HepG2 (cell line): ENCODE data around the gene CTNNA2. TPM values are rescaled to one million over a fixed set of nuclear protein-coding genes. Genes with fewer than 3 reads are reported as not detected.
A peak's percentile ranks its signal among the peaks of the same experiment; 100 is the strongest.

Source experiments
- ATAC-seq: fragments of 200-7000 bp; cut with Tn5 transposase; 3 replicates; pipeline ENCODE4 v1.9.1; 2020; ENCODE audit warnings: mild to moderate bottlenecking, moderate library complexity
- BruUV-seq: library from RNA; stranded (reverse); fragments of 400-500 nt; replicated peaks from 2 replicates; lab custom pipeline; 2021; lab: Mats Ljungman, UMichigan
- CTCF ChIA-PET: fragments of 300-600 bp; formaldehyde crosslinking; extraction: SDS; loops from one replicate; lab custom pipeline; 2021; ENCODE audit warnings: low total read pairs, inconsistent platforms, low intra/inter-chr PET ratio; lab: Yijun Ruan, JAX
- POLR2A ChIA-PET: fragments of 350-600 bp; sonication (Branson Sonifier 250); formaldehyde crosslinking; loops from one replicate; lab custom pipeline; 2020; ENCODE audit warnings: antibody characterized with exemption, inconsistent platforms; lab: Yijun Ruan, JAX
- DNase-seq: peaks from one replicate; pipeline ENCODE4 v3.0.0-alpha.2; 2015; ENCODE audit warnings: low spot score
- FAIRE-seq: peaks from 3 replicates; lab custom pipeline; 2011; peaks lifted over from hg19 to GRCh38; lab: Jason Lieb, UNC
- H2AFZ ChIP-seq: one replicate; pipeline ENCODE4 v1.6.1; 2011; ENCODE audit warnings: low read length, inconsistent platforms
- H3K27ac ChIP-seq: fragments of 300-600 bp; 3 replicates; pipeline ENCODE4 v1.8.0; 2011; ENCODE audit warnings: mixed run types, mild to moderate bottlenecking, mixed read lengths, low read length, inconsistent platforms; ENCODE audit not compliant: insufficient read depth; ENCODE audit errors: extremely low read length
- H3K27me3 ChIP-seq, 2 experiments: fragments of 200-600 bp in 1 of 2; 2 replicates in 1 of 2; 3 replicates in 1 of 2; pipeline versions ENCODE4 v1.6.0 to v1.8.0; 2011; ENCODE audit warnings: low read length in 2 of 2, mild to moderate bottlenecking in 2 of 2, moderate library complexity in 2 of 2, inconsistent platforms in 1 of 2; ENCODE audit not compliant: insufficient read depth in 2 of 2, control insufficient read depth in 1 of 2
- H3K36me3 ChIP-seq, 2 experiments: fragments of 200-600 bp in 1 of 2; replicated peaks in 1 of 2; 2 replicates in 1 of 2; 3 replicates in 1 of 2; pipeline versions ENCODE4 v1.5.1 to v1.8.0; 2011; ENCODE audit warnings: low read length in 2 of 2, inconsistent platforms in 1 of 2; ENCODE audit not compliant: insufficient read depth in 2 of 2, control insufficient read depth in 1 of 2
- H3K4me1 ChIP-seq: 2 replicates; pipeline ENCODE4 v1.5.1; 2012; ENCODE audit warnings: low read length, inconsistent platforms; ENCODE audit not compliant: insufficient read depth
- H3K4me2 ChIP-seq: 2 replicates; pipeline ENCODE4 v1.6.0; 2011; ENCODE audit warnings: low read depth, low read length, inconsistent platforms
- H3K4me3 ChIP-seq, 3 experiments: fragments of 200-600 bp in 1 of 3; sonication (generic), shearing (Covaris generic) in 1 of 3; replicated peaks in 1 of 3; 2 replicates each; pipeline ENCODE4 v1.5.1; 2011 to 2016; ENCODE audit warnings: low read length in 3 of 3, inconsistent platforms in 2 of 3, low read depth in 2 of 3, mild to moderate bottlenecking in 2 of 3, control low read depth in 1 of 3, mixed read lengths in 1 of 3; ENCODE audit not compliant: insufficient read depth in 1 of 3
- H3K79me2 ChIP-seq: one replicate; pipeline ENCODE4 v1.6.1; 2011; ENCODE audit warnings: low read length, inconsistent platforms; ENCODE audit not compliant: insufficient read depth
- H3K9ac ChIP-seq: 2 replicates; pipeline ENCODE4 v1.6.0; 2011; ENCODE audit warnings: mild to moderate bottlenecking, low read depth, low read length, inconsistent platforms; ENCODE audit not compliant: insufficient read depth
- H3K9me3 ChIP-seq: 2 replicates; pipeline ENCODE4 v1.5.1; 2012; ENCODE audit warnings: mild to moderate bottlenecking, low read length
- H4K20me1 ChIP-seq: 2 replicates; pipeline ENCODE4 v1.6.0; 2011; ENCODE audit warnings: inconsistent platforms, mild to moderate bottlenecking, low read length, moderate library complexity; ENCODE audit not compliant: insufficient read depth
- MAFF ChIP-seq: IDR thresholded peaks from 2 replicates; pipeline ENCODE4 v1.6.1; 2011; ENCODE audit warnings: low read depth, low read length, improper control_type of control experiment
- MAFK ChIP-seq, 2 experiments: IDR thresholded peaks in 1 of 2; conservative IDR thresholded peaks in 1 of 2; 2 replicates each; pipeline ENCODE4 v1.6.1; 2011; ENCODE audit warnings: improper control_type of control experiment in 2 of 2, low read length in 2 of 2
- MBD4 ChIP-seq: IDR thresholded peaks from 2 replicates; pipeline ENCODE4 v1.6.1; 2012; ENCODE audit warnings: low read length, inconsistent platforms, borderline replicate concordance
- NCOA2 ChIP-seq: sonication (generic); formaldehyde crosslinking; IDR thresholded peaks from 2 replicates; pipeline ENCODE4 v1.8.0; 2022; ENCODE audit warnings: inconsistent platforms
- NFKB2 ChIP-seq: sonication (generic); formaldehyde crosslinking; IDR thresholded peaks from 2 replicates; pipeline ENCODE4 v1.4.0; 2020; ENCODE audit warnings: missing genetic modification reagents, borderline replicate concordance
- SUZ12 ChIP-seq: fragments of 150-350 bp; IDR thresholded peaks from 2 replicates; pipeline ENCODE4 v1.6.1; 2014; ENCODE audit warnings: low read depth, low read length
- ZFP62 ChIP-seq: sonication (generic); formaldehyde crosslinking; IDR thresholded peaks from 2 replicates; pipeline ENCODE4 v1.4.0; 2020; ENCODE audit warnings: missing genetic modification reagents
- ZNF382 ChIP-seq: sonication (generic); formaldehyde crosslinking; IDR thresholded peaks from 2 replicates; pipeline ENCODE4 v1.5.0; 2020; ENCODE audit warnings: missing genetic modification reagents, mild to moderate bottlenecking, borderline replicate concordance
- ZNF44 ChIP-seq: sonication (generic); formaldehyde crosslinking; IDR thresholded peaks from 2 replicates; pipeline ENCODE4 v1.5.1; 2020; ENCODE audit warnings: mild to moderate bottlenecking, missing genetic modification reagents
- ZNF468 ChIP-seq: sonication (generic); formaldehyde crosslinking; IDR thresholded peaks from 2 replicates; pipeline ENCODE4 v1.8.0; 2022; ENCODE audit warnings: mild to moderate bottlenecking, moderate library complexity, missing genetic modification reagents
- ZNF556 ChIP-seq: sonication (generic); formaldehyde crosslinking; IDR thresholded peaks from 2 replicates; pipeline ENCODE4 v1.4.0; 2020; ENCODE audit warnings: mild to moderate bottlenecking, missing genetic modification reagents, borderline replicate concordance
- ZNF614 ChIP-seq: IDR thresholded peaks from 2 replicates; pipeline ENCODE4 v1.6.1; 2018; ENCODE audit warnings: missing biosample characterization, missing genetic modification reagents, inconsistent platforms, borderline replicate concordance
- ZNF713 ChIP-seq: sonication (generic); formaldehyde crosslinking; IDR thresholded peaks from 2 replicates; pipeline ENCODE4 v1.4.0; 2020; ENCODE audit warnings: mild to moderate bottlenecking, missing genetic modification reagents
- ZNF879 ChIP-seq: sonication (generic); formaldehyde crosslinking; IDR thresholded peaks from 2 replicates; pipeline ENCODE4 v1.8.1; 2023; ENCODE audit warnings: missing genetic modification reagents
- ZZZ3 ChIP-seq: sonication (generic); formaldehyde crosslinking; IDR thresholded peaks from 2 replicates; pipeline ENCODE4 v1.4.0; 2020; ENCODE audit warnings: missing genetic modification reagents, mild to moderate bottlenecking, borderline replicate concordance
- WGBS: methylation state at CpG from one replicate; pipeline ENCODE4 v1.1.6; 2017; ENCODE audit warnings: low lambda C conversion rate; 5-methylcytosine and 5-hydroxymethylcytosine counted together
- in situ Hi-C: cut with HindIII; loops from 2 replicates; pipeline ENCODE4 v1.10.0; 2017; ENCODE audit warnings: low pct_unique_long_range_greater_than_20kb; ENCODE audit not compliant: extremely low pct_ligation_motif_present
- intact Hi-C: fragments of 100-400 bp; cut with micrococcal nuclease; formaldehyde crosslinking; loops from one replicate; pipeline ENCODE4 v1.10.0; 2022; ENCODE audit not compliant: unreplicated experiment
- polyA plus RNA-seq, 8 experiments: library from polyadenylated mRNA; depleted of rRNA in 3 of 8; stranded (reverse) in 7 of 8; unstranded in 1 of 8; fragments of >200 nt; fragmentation: Illumina TruSeq in 4 of 8; extraction: Trizol in 4 of 8; gene quantifications; 2 replicates each; pipeline versions ENCODE4 v1.2.1 to v1.2.3, GENCODE V29; 2011 to 2016; ENCODE audit warnings: low read depth in 4 of 8, missing spikeins in 1 of 8, mixed read lengths in 1 of 8; ENCODE audit not compliant: insufficient read depth in 1 of 8
- total RNA-seq, 5 experiments: library from RNA; depleted of rRNA; stranded (reverse); fragments of >200 nt; fragmentation: Illumina TruSeq; extraction: Trizol; gene quantifications; 2 replicates each; pipeline ENCODE4 v1.2.3, GENCODE V29; 2016; ENCODE audit warnings: low read depth in 1 of 5
- TF ChIP-seq, protein P1 (sequence below): sonication (generic); formaldehyde crosslinking; IDR thresholded peaks from 2 replicates; pipeline ENCODE4 v1.9.0; 2022; ENCODE audit warnings: missing genetic modification reagents, mild to moderate bottlenecking, borderline replicate concordance
- TF ChIP-seq, protein P2 (sequence below): sonication (generic); formaldehyde crosslinking; IDR thresholded peaks from 2 replicates; pipeline ENCODE4 v1.5.1; 2020; ENCODE audit warnings: missing genetic modification reagents, mild to moderate bottlenecking, borderline replicate concordance
- TF ChIP-seq, protein P3 (sequence below): sonication (generic); formaldehyde crosslinking; IDR thresholded peaks from 2 replicates; pipeline ENCODE4 v1.4.0; 2020; ENCODE audit warnings: missing genetic modification reagents; ENCODE audit errors: not compliant biosample characterization

CTNNA2 gene
- total and polyA plus RNA-seq, 2 of the 13 experiments (the other 11 are each of a cell fraction or from before 2014, with no cell fraction given): not detected

DNA sequence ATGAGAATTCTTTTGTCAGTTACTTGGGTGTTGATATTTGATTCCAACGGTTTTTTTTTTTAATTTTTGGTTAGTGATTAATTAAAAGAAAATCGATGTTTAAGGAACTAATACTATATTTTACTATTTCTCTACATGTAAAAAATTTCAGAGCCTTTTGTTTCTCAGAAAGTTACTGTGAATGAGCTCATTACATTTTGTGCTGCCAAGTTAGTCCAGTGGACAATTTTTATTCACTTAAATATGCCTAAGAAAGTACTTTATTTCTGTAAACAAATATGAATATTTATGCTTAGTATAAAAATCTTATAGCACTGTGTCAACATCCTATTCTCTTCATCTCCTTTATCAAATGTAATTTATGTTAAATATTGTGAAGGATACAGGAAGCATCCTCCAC, 309.3 kb downstream of the CTNNA2 start (continued):
- TF ChIP-seq, protein P1, sequence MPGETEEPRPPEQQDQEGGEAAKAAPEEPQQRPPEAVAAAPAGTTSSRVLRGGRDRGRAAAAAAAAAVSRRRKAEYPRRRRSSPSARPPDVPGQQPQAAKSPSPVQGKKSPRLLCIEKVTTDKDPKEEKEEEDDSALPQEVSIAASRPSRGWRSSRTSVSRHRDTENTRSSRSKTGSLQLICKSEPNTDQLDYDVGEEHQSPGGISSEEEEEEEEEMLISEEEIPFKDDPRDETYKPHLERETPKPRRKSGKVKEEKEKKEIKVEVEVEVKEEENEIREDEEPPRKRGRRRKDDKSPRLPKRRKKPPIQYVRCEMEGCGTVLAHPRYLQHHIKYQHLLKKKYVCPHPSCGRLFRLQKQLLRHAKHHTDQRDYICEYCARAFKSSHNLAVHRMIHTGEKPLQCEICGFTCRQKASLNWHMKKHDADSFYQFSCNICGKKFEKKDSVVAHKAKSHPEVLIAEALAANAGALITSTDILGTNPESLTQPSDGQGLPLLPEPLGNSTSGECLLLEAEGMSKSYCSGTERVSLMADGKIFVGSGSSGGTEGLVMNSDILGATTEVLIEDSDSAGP (CRISPR knock-in tag): no peak
- TF ChIP-seq NCOA2 (CRISPR knock-in tag) (no peak), MBD4 (no peak), ZNF614 (CRISPR knock-in tag) (no peak)

DNA sequence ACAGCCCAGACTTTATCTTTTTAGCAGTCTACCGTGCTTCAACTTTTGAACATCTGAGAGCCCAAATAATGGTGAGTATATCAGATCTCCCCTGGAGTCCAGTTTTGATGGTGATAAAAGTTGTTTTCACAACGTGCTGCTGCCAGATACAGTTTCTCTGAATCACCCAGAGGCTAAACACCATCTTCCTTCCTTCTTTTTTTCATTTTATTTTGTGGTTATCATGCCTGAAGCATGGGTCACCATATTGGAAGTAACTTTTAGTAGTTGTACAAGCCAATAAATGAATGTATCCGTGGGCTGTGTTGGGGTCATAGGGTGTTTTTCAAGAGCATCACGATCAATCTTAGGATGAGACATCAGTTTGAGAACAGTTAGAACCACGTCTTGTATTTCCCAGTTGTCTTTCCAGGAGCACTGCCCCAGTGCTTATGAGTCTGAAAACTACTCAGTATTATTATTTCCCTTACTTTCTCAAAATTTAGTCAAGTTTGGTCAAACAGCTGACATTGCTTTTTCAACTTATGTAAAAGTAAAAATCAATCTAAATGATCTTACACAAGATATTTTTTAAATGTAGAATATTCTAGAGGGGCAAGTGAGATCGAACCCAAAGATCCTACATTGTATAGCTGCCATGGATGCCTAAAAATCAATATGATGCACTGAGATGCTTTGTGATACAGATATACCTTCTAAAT, 311.4 kb downstream of the CTNNA2 start:
- Histone ChIP-seq H4K20me1 (no peaks in the 10 kb centered on the region), H3K4me2 (no peak overlapping the region), H3K36me3 (no peaks in the 10 kb centered on the region), H3K27ac (no peak overlapping the region), H2AFZ (no peak overlapping the region), H3K4me1 (no peaks in the 10 kb centered on the region), H3K27me3 (no peaks in the 10 kb centered on the region), H3K4me3 (no peak overlapping the region), H3K79me2 (no peaks in the 10 kb centered on the region), H3K9ac (no peak overlapping the region), H3K9me3 (no peaks in the 10 kb centered on the region)
- CTCF ChIA-PET: no interaction called here
- no peak for ATAC-seq
- FAIRE-seq: no peak
- BruUV-seq: no TSS peak
- POLR2A ChIA-PET: no interaction called here
- intact Hi-C loops (no loop called here), in situ Hi-C loops (no loop called here)
- TF ChIP-seq NFKB2 (CRISPR knock-in tag): no peak
- no peak for TF ChIP-seq SUZ12
- no peak for TF ChIP-seq ZNF382
- no peak for TF ChIP-seq ZNF468 (CRISPR knock-in tag)
- TF ChIP-seq ZNF713 (CRISPR knock-in tag): no peak
- TF ChIP-seq ZNF44 (CRISPR knock-in tag): no peak
- TF ChIP-seq ZZZ3 (CRISPR knock-in tag): no peak
- no peak for TF ChIP-seq ZFP62 (CRISPR knock-in tag)
- peak; percentile 7 to 71; a peak in 2 of 4 replicates for TF ChIP-seq MAFK (conservative IDR thresholded peaks at IDR 0.05 in 1 of 2, IDR thresholded peaks at IDR 0.05 in 1 of 2; ENCODE audit: low read length in 2 of 2)
- TF ChIP-seq, protein P2, sequence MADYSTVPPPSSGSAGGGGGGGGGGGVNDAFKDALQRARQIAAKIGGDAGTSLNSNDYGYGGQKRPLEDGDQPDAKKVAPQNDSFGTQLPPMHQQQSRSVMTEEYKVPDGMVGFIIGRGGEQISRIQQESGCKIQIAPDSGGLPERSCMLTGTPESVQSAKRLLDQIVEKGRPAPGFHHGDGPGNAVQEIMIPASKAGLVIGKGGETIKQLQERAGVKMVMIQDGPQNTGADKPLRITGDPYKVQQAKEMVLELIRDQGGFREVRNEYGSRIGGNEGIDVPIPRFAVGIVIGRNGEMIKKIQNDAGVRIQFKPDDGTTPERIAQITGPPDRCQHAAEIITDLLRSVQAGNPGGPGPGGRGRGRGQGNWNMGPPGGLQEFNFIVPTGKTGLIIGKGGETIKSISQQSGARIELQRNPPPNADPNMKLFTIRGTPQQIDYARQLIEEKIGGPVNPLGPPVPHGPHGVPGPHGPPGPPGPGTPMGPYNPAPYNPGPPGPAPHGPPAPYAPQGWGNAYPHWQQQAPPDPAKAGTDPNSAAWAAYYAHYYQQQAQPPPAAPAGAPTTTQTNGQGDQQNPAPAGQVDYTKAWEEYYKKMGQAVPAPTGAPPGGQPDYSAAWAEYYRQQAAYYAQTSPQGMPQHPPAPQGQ (CRISPR knock-in tag): no peak
- peak; percentile 56; the same call in 1 of the 2 replicates for TF ChIP-seq MAFF
- TF ChIP-seq, protein P3, sequence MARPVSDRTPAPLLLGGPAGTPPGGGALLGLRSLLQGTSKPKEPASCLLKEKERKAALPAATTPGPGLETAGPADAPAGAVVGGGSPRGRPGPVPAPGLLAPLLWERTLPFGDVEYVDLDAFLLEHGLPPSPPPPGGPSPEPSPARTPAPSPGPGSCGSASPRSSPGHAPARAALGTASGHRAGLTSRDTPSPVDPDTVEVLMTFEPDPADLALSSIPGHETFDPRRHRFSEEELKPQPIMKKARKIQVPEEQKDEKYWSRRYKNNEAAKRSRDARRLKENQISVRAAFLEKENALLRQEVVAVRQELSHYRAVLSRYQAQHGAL: no peak
- no peak for TF ChIP-seq ZNF556 (CRISPR knock-in tag)
- no peak for TF ChIP-seq ZNF879
- DNase-seq: no peak
- under 1% methylated on average over 6 of the region's 6 CpGs for WGBS
